ENCODE data around the gene BAIAP2. TPM values are rescaled to one million over a fixed set of nuclear protein-coding genes. Genes with fewer than 3 reads are reported as not detected.

Gene BAIAP2
- total and polyA plus RNA-seq, 2 of the 13 experiments (the other 11 are each of a cell fraction or from before 2014, with no cell fraction given) = 22.5 to 24.0 TPM

DNA sequence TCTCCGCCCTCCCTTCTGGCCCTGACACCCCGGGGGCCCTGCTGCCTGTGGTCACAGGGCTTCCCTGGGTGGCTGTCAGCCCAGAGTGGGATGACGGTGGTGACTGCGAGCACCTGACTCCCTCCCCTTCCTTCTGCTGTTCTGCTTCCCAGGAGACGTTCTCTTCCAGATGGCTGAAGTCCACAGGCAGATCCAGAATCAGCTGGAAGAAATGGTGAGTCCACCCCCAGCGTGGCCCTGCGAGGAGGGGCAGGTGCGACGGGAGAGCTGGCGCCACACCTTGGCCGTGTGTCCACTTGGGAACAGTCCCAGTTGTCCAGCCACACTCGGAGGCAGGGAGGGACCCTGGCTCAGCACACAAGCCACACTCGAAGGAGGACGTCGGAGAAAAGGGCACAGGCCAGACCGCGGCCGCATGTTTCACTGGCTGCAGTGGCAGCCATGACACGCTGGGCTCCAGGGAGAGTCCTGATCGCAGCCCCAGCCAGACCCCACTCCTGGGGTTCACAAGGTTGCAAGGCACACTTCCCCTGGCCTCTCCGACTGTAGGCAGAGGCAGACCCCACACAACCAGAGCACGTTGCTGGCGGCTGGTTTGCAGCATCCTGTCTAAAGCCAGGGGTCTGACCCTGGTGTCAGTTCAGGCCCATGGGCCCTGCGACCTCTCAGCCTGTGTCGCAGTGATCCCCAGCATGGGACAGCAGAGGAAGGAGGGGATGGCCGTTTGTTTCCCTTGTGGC is 49.9 kb downstream of the BAIAP2 start:
- intact Hi-C loops (cut with micrococcal nuclease; ENCODE audit: unreplicated experiment) = loop anchor here (5.0 kb wide), 1 partner anchor 38 kb away; no protein-coding TSS in a partner anchor
- no peak for ATAC-seq
- Histone ChIP-seq H3K27ac (ENCODE audit: extremely low read length, insufficient read depth, low read length) (no peak overlapping the region), H2AFZ (ENCODE audit: low read length) (no peak overlapping the region), H4K20me1 (ENCODE audit: insufficient read depth, low read length) (no peaks in the 10 kb centered on the region), H3K36me3 (replicated peaks in 1 of 2; ENCODE audit: control insufficient read depth in 1 of 2, insufficient read depth in 2 of 2, low read length in 2 of 2) (peaks cover 31 to 47% of the 10 kb centered on the region in 2 experiments), H3K9me3 (ENCODE audit: low read length) (no peaks in the 10 kb centered on the region), H3K79me2 (ENCODE audit: insufficient read depth, low read length) (peaks cover 4% of the 10 kb centered on the region), H3K4me3 (replicated peaks in 1 of 3; ENCODE audit: insufficient read depth in 1 of 3, low read depth in 2 of 3, low read length in 3 of 3) (no peak overlapping the region), H3K4me2 (ENCODE audit: low read depth, low read length) (no peak overlapping the region), H3K9ac (ENCODE audit: insufficient read depth, low read depth, low read length) (no peak overlapping the region), H3K4me1 (ENCODE audit: insufficient read depth, low read length) (peaks cover 34% of the 10 kb centered on the region), H3K27me3 (ENCODE audit: control insufficient read depth in 1 of 2, insufficient read depth in 2 of 2, low read length in 2 of 2) (no peaks in the 10 kb centered on the region)
- BruUV-seq (replicated peaks) = no TSS peak
- TF ChIP-seq SAFB2 (CRISPR knock-in tag; IDR thresholded peaks at IDR 0.05; ENCODE audit: borderline replicate concordance, low read depth) (0 out of 2 replicates have a peak, but pooled peaks have one; percentile 44), ZNF251 (CRISPR knock-in tag; IDR thresholded peaks at IDR 0.05) (no peak)
- no peak for DNase-seq (ENCODE audit: low spot score)
- FAIRE-seq = no peak
- POLR2A ChIA-PET = no interaction called here
- CTCF ChIA-PET (ENCODE audit: low intra/inter-chr PET ratio, low total read pairs) = no interaction called here
- 98% methylated on average over 18 of the region's 26 CpGs for WGBS (ENCODE audit: low lambda C conversion rate)
- in situ Hi-C loops (cut with HindIII; ENCODE audit: extremely low pct_ligation_motif_present, low pct_unique_long_range_greater_than_20kb) = loop anchor here (5.0 kb wide), 1 partner anchor 43 kb away; no protein-coding TSS in a partner anchor

DNA sequence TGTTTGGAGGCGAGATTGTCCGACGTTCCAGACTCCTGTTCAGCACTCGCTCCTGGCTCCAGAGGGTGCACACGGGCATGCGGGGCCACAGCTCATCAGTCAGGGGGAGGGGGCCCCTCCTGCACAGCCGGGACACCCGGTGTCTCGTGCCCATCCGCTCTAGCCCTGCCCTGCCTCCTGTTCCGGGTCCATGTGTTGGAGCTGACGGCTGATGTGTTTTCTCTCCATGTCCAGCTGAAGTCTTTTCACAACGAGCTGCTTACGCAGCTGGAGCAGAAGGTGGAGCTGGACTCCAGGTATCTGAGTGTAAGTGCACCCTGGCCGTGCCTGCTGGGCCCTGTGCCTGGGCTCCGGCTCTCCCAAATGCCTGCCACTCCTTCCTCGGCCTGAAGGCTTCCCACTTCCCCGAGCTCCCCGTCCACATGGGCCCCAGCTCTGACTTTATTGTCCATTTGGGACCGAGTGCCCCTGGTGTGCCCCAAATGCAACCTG is 50.5 kb downstream of the BAIAP2 start:
- H3K27me3 ChIP-seq (ENCODE audit: control insufficient read depth in 1 of 2, insufficient read depth in 2 of 2, low read length in 2 of 2) = no peaks in the 10 kb centered on the region
- ATAC-seq (no peak), DNase-seq (ENCODE audit: low spot score) (no peak), FAIRE-seq (no peak)
- H3K9me3 ChIP-seq (ENCODE audit: low read length) = no peaks in the 10 kb centered on the region
- WGBS (ENCODE audit: low lambda C conversion rate) = 91% methylated on average over 19 of the region's 20 CpGs
- H3K4me2 ChIP-seq (ENCODE audit: low read depth, low read length) = no peak overlapping the region
- peaks cover 37% of the 10 kb centered on the region for H3K4me1 ChIP-seq (ENCODE audit: insufficient read depth, low read length)
- POLR2A ChIA-PET = interaction anchor here (0.7 kb wide), 1 partner anchor 1092 kb away, joined by 4 read pairs; no protein-coding TSS in a partner anchor
- in situ Hi-C loops (cut with HindIII; ENCODE audit: extremely low pct_ligation_motif_present, low pct_unique_long_range_greater_than_20kb) (no loop called here), intact Hi-C loops (cut with micrococcal nuclease; ENCODE audit: unreplicated experiment) (no loop called here)
- no TSS peak for BruUV-seq (replicated peaks)
- no peak overlapping the region for H3K27ac ChIP-seq (ENCODE audit: extremely low read length, insufficient read depth, low read length)
- no peak overlapping the region for H2AFZ ChIP-seq (ENCODE audit: low read length)
- H4K20me1 ChIP-seq (ENCODE audit: insufficient read depth, low read length) = no peaks in the 10 kb centered on the region
- H3K4me3 ChIP-seq (replicated peaks in 1 of 3; ENCODE audit: insufficient read depth in 1 of 3, low read depth in 2 of 3, low read length in 3 of 3) = no peak overlapping the region
- peaks cover 31 to 45% of the 10 kb centered on the region in 2 experiments for H3K36me3 ChIP-seq (replicated peaks in 1 of 2; ENCODE audit: control insufficient read depth in 1 of 2, insufficient read depth in 2 of 2, low read length in 2 of 2)
- H3K79me2 ChIP-seq (ENCODE audit: insufficient read depth, low read length) = peaks cover 4% of the 10 kb centered on the region
- CTCF ChIA-PET (ENCODE audit: low intra/inter-chr PET ratio, low total read pairs) = no interaction called here
- H3K9ac ChIP-seq (ENCODE audit: insufficient read depth, low read depth, low read length) = no peak overlapping the region
- TF ChIP-seq, protein P1, sequence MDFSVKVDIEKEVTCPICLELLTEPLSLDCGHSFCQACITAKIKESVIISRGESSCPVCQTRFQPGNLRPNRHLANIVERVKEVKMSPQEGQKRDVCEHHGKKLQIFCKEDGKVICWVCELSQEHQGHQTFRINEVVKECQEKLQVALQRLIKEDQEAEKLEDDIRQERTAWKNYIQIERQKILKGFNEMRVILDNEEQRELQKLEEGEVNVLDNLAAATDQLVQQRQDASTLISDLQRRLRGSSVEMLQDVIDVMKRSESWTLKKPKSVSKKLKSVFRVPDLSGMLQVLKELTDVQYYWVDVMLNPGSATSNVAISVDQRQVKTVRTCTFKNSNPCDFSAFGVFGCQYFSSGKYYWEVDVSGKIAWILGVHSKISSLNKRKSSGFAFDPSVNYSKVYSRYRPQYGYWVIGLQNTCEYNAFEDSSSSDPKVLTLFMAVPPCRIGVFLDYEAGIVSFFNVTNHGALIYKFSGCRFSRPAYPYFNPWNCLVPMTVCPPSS (IDR thresholded peaks at IDR 0.05) = no peak
- TF ChIP-seq, protein P2, sequence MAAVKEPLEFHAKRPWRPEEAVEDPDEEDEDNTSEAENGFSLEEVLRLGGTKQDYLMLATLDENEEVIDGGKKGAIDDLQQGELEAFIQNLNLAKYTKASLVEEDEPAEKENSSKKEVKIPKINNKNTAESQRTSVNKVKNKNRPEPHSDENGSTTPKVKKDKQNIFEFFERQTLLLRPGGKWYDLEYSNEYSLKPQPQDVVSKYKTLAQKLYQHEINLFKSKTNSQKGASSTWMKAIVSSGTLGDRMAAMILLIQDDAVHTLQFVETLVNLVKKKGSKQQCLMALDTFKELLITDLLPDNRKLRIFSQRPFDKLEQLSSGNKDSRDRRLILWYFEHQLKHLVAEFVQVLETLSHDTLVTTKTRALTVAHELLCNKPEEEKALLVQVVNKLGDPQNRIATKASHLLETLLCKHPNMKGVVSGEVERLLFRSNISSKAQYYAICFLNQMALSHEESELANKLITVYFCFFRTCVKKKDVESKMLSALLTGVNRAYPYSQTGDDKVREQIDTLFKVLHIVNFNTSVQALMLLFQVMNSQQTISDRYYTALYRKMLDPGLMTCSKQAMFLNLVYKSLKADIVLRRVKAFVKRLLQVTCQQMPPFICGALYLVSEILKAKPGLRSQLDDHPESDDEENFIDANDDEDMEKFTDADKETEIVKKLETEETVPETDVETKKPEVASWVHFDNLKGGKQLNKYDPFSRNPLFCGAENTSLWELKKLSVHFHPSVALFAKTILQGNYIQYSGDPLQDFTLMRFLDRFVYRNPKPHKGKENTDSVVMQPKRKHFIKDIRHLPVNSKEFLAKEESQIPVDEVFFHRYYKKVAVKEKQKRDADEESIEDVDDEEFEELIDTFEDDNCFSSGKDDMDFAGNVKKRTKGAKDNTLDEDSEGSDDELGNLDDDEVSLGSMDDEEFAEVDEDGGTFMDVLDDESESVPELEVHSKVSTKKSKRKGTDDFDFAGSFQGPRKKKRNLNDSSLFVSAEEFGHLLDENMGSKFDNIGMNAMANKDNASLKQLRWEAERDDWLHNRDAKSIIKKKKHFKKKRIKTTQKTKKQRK (IDR thresholded peaks at IDR 0.05; ENCODE audit: low read length) = no peak
- no peak for TF ChIP-seq SP5 (CRISPR knock-in tag; IDR thresholded peaks at IDR 0.05; ENCODE audit: borderline replicate concordance, low read depth)
- no peak for TF ChIP-seq MAZ (IDR thresholded peaks at IDR 0.05; ENCODE audit: borderline replicate concordance, low read depth, low read length)
- TF ChIP-seq MAZ (CRISPR knock-in tag; IDR thresholded peaks at IDR 0.05; ENCODE audit: low read depth) = no peak
- TF ChIP-seq, protein P3, sequence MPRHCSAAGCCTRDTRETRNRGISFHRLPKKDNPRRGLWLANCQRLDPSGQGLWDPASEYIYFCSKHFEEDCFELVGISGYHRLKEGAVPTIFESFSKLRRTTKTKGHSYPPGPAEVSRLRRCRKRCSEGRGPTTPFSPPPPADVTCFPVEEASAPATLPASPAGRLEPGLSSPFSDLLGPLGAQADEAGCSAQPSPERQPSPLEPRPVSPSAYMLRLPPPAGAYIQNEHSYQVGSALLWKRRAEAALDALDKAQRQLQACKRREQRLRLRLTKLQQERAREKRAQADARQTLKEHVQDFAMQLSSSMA (CRISPR knock-in tag; IDR thresholded peaks at IDR 0.05) = no peak
- TF ChIP-seq SIX4 (CRISPR knock-in tag; IDR thresholded peaks at IDR 0.05) = no peak
- TF ChIP-seq NFKBIZ (CRISPR knock-in tag; IDR thresholded peaks at IDR 0.05) = no peak
- no peak for TF ChIP-seq IKZF4 (CRISPR knock-in tag; IDR thresholded peaks at IDR 0.05; ENCODE audit: borderline replicate concordance, low read depth, not compliant biosample characterization)
- no peak for TF ChIP-seq ZNF83 (CRISPR knock-in tag; IDR thresholded peaks at IDR 0.05; ENCODE audit: borderline replicate concordance)
